Loucy (cell line): Measurements from ENCODE around the gene GREB1.

Experiments
- H2AFZ ChIP-seq: fragments of 200-600 bp; sonication (generic); 2 replicates; pipeline ENCODE4 v1.6.0; 2016; ENCODE audit warnings: antibody characterized with exemption, mild to moderate bottlenecking, low read length, moderate library complexity
- H3F3A ChIP-seq: fragments of 200-600 bp; 2 replicates; pipeline ENCODE4 v1.6.0; 2016; ENCODE audit warnings: antibody characterized with exemption, low read depth, mild to moderate bottlenecking
- H3K27me3 ChIP-seq: fragments of 200-600 bp; sonication (generic); 2 replicates; pipeline ENCODE4 v1.6.1; 2014; ENCODE audit warnings: low read length, mild to moderate bottlenecking; ENCODE audit not compliant: insufficient read depth, poor library complexity, severe bottlenecking
- H3K36me3 ChIP-seq: fragments of 200-600 bp; sonication (generic); 2 replicates; pipeline ENCODE4 v1.6.1; 2016; ENCODE audit warnings: low read length; ENCODE audit not compliant: insufficient read depth
- H3K4me1 ChIP-seq: fragments of 200-600 bp; sonication (generic); 2 replicates; pipeline ENCODE4 v1.5.1; 2014; ENCODE audit warnings: low read length, mild to moderate bottlenecking; ENCODE audit not compliant: insufficient read depth, poor library complexity, severe bottlenecking
- H3K4me2 ChIP-seq: fragments of 200-600 bp; sonication (generic); 2 replicates; pipeline ENCODE4 v1.6.0; 2014; ENCODE audit warnings: antibody characterized with exemption, low read length, low read depth, mild to moderate bottlenecking; ENCODE audit not compliant: poor library complexity, severe bottlenecking
- H3K4me3 ChIP-seq: fragments of 200-600 bp; sonication (generic); 2 replicates; pipeline ENCODE4 v1.5.1; 2014; ENCODE audit warnings: low read length, mild to moderate bottlenecking, mixed read lengths; ENCODE audit not compliant: poor library complexity, severe bottlenecking
- H3K79me2 ChIP-seq: fragments of 200-600 bp; sonication (generic); 2 replicates; pipeline ENCODE4 v1.6.1; 2014; ENCODE audit warnings: low read length; ENCODE audit not compliant: insufficient read depth
- H3K9ac ChIP-seq: fragments of 200-600 bp; sonication (generic); 2 replicates; pipeline ENCODE4 v1.6.0; 2014; ENCODE audit warnings: mild to moderate bottlenecking, low read depth, low read length, moderate library complexity; ENCODE audit not compliant: poor library complexity, severe bottlenecking
- H3K9me2 ChIP-seq: fragments of 200-600 bp; sonication (generic); replicated peaks from 2 replicates; pipeline ENCODE4 v1.6.1; 2016; ENCODE audit warnings: low read depth, low read length, mixed read lengths
- H3K9me3 ChIP-seq: fragments of 200-600 bp; sonication (generic); 2 replicates; pipeline ENCODE4 v1.6.1; 2014; ENCODE audit warnings: mild to moderate bottlenecking, antibody characterized with exemption, low read length, low read depth; ENCODE audit not compliant: insufficient read depth
- H4K20me1 ChIP-seq: fragments of 200-600 bp; sonication (generic); 2 replicates; pipeline ENCODE4 v1.6.0; 2014; ENCODE audit warnings: antibody characterized with exemption, low read length, mild to moderate bottlenecking; ENCODE audit not compliant: insufficient read depth, poor library complexity, severe bottlenecking
- EZH2phosphoT487 ChIP-seq: fragments of 200-600 bp; IDR thresholded peaks from 2 replicates; pipeline ENCODE4 v1.6.1; 2018; ENCODE audit warnings: antibody characterized with exemption, mild to moderate bottlenecking, moderate library complexity, borderline replicate concordance
- TF ChIP-seq, protein P1 (sequence below): fragments of 200-600 bp; sonication (generic); conservative IDR thresholded peaks from 2 replicates; pipeline ENCODE4 v1.5.1; 2014; ENCODE audit warnings: mild to moderate bottlenecking, antibody characterized with exemption, low read length

GREB1 gene

GRCh38 chr2:11552260-11552638 lies 18.4 kb downstream of the GREB1 start:
- Histone ChIP-seq H3K9me3 (no peaks in the 10 kb centered on the region), H3K4me2 (no peak overlapping the region), H3K4me1 (peaks cover 32% of the 10 kb centered on the region), H3K9me2 (no peaks in the 10 kb centered on the region), H2AFZ (no peak overlapping the region), H3F3A (no peaks in the 10 kb centered on the region), H4K20me1 (no peaks in the 10 kb centered on the region), H3K36me3 (no peaks in the 10 kb centered on the region), H3K79me2 (no peaks in the 10 kb centered on the region), H3K27me3 (no peaks in the 10 kb centered on the region), H3K4me3 (no peak overlapping the region), H3K9ac (no peak overlapping the region)
- TF ChIP-seq, protein P1, sequence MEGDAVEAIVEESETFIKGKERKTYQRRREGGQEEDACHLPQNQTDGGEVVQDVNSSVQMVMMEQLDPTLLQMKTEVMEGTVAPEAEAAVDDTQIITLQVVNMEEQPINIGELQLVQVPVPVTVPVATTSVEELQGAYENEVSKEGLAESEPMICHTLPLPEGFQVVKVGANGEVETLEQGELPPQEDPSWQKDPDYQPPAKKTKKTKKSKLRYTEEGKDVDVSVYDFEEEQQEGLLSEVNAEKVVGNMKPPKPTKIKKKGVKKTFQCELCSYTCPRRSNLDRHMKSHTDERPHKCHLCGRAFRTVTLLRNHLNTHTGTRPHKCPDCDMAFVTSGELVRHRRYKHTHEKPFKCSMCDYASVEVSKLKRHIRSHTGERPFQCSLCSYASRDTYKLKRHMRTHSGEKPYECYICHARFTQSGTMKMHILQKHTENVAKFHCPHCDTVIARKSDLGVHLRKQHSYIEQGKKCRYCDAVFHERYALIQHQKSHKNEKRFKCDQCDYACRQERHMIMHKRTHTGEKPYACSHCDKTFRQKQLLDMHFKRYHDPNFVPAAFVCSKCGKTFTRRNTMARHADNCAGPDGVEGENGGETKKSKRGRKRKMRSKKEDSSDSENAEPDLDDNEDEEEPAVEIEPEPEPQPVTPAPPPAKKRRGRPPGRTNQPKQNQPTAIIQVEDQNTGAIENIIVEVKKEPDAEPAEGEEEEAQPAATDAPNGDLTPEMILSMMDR: no peak
- no peak for TF ChIP-seq EZH2phosphoT487

GRCh38 chr2:11553661-11554398 lies 20.0 kb downstream of the GREB1 start:
- Histone ChIP-seq H3K9ac (no peak overlapping the region), H3K4me2 (peak overlapping the region; percentile 59), H3K27me3 (no peaks in the 10 kb centered on the region), H2AFZ (peak overlapping the region; percentile 26), H3F3A (no peaks in the 10 kb centered on the region), H3K79me2 (no peaks in the 10 kb centered on the region), H4K20me1 (no peaks in the 10 kb centered on the region), H3K9me3 (no peaks in the 10 kb centered on the region), H3K4me3 (peak overlapping the region; percentile 49), H3K36me3 (no peaks in the 10 kb centered on the region), H3K9me2 (no peaks in the 10 kb centered on the region), H3K4me1 (peaks cover 46% of the 10 kb centered on the region)
- TF ChIP-seq, protein P1: no peak
- TF ChIP-seq EZH2phosphoT487: no peak

- Histone ChIP-seq H3K4me3 (peak overlapping the region; percentile 49), H3K79me2 (no peaks in the 10 kb centered on the region), H2AFZ (peak overlapping the region; percentile 26), H3K4me2 (peak overlapping the region; percentile 59), H3F3A (no peaks in the 10 kb centered on the region), H4K20me1 (no peaks in the 10 kb centered on the region), H3K9me2 (no peaks in the 10 kb centered on the region), H3K9ac (no peak overlapping the region), H3K36me3 (no peaks in the 10 kb centered on the region), H3K27me3 (no peaks in the 10 kb centered on the region), H3K9me3 (no peaks in the 10 kb centered on the region), H3K4me1 (peaks cover 51% of the 10 kb centered on the region)
- TF ChIP-seq, protein P1: no peak
- TF ChIP-seq EZH2phosphoT487: no peak
These were observed 20.5 kb downstream of the GREB1 start for GRCh38 chr2:11554399-11554716.
